H9 (cell line): ENCODE results near the gene GFER. TPM values are rescaled to one million over a fixed set of nuclear protein-coding genes. Genes with fewer than 3 reads are reported as not detected.

ENCODE experiments used
- DNase-seq: peaks from one replicate; pipeline ENCODE4 v3.0.0-alpha.2; 2017
- H2AFZ ChIP-seq: one replicate; pipeline ENCODE4 v1.6.1; 2013; ENCODE audit warnings: mild to moderate bottlenecking, low read length, control low read depth, moderate library complexity
- H2AK5ac ChIP-seq: 2 replicates; pipeline ENCODE4 v1.6.1; 2013; ENCODE audit warnings: low read length, control low read depth, mixed read lengths; ENCODE audit not compliant: insufficient read length
- H2BK120ac ChIP-seq: one replicate; pipeline ENCODE4 v1.6.1; 2013; ENCODE audit warnings: low read depth, mild to moderate bottlenecking, low read length, control low read depth, inconsistent platforms; ENCODE audit not compliant: poor library complexity, severe bottlenecking
- H2BK12ac ChIP-seq: 2 replicates; pipeline ENCODE4 v1.6.1; 2013; ENCODE audit warnings: low read length, control low read depth, mixed read lengths, low read depth; ENCODE audit not compliant: insufficient read length
- H2BK15ac ChIP-seq: 2 replicates; pipeline ENCODE4 v1.6.1; 2013; ENCODE audit warnings: low read depth, low read length, control low read depth
- H2BK20ac ChIP-seq: one replicate; pipeline ENCODE4 v1.6.1; 2013; ENCODE audit warnings: low read depth, mild to moderate bottlenecking, low read length, control low read depth, inconsistent platforms; ENCODE audit not compliant: poor library complexity, severe bottlenecking
- H2BK5ac ChIP-seq: 2 replicates; pipeline ENCODE4 v1.6.1; 2013; ENCODE audit warnings: low read length, control low read depth, mixed read lengths; ENCODE audit not compliant: insufficient read length
- H3K14ac ChIP-seq: 2 replicates; pipeline ENCODE4 v1.6.1; 2013; ENCODE audit warnings: low read length, control low read depth; ENCODE audit not compliant: insufficient read depth
- H3K18ac ChIP-seq: 2 replicates; pipeline ENCODE4 v1.6.1; 2013; ENCODE audit warnings: low read depth, mild to moderate bottlenecking, mixed read lengths, low read length, control low read depth; ENCODE audit not compliant: insufficient read length
- H3K23ac ChIP-seq: 2 replicates; pipeline ENCODE4 v1.6.1; 2013; ENCODE audit warnings: low read length, control low read depth, mixed read lengths, low read depth; ENCODE audit not compliant: insufficient read length
- H3K23me2 ChIP-seq: 2 replicates; pipeline ENCODE4 v1.6.1; 2013; ENCODE audit warnings: low read depth, mild to moderate bottlenecking, mixed read lengths, low read length, control low read depth; ENCODE audit not compliant: insufficient read length, poor library complexity, severe bottlenecking
- H3K27ac ChIP-seq: 2 replicates; pipeline ENCODE4 v1.5.1; 2013; ENCODE audit warnings: low read length, control low read depth, mixed read lengths, low read depth; ENCODE audit not compliant: insufficient read length
- H3K27me3 ChIP-seq: 2 replicates; pipeline ENCODE4 v1.6.1; 2013; ENCODE audit warnings: low read length, control low read depth, inconsistent platforms; ENCODE audit not compliant: insufficient read depth
- H3K4ac ChIP-seq: 2 replicates; pipeline ENCODE4 v1.6.1; 2013; ENCODE audit warnings: low read depth, mild to moderate bottlenecking, control low read depth, inconsistent platforms, low read length, moderate library complexity
- H3K4me1 ChIP-seq: 2 replicates; pipeline ENCODE4 v1.6.1; 2013; ENCODE audit warnings: low read length, control low read depth, inconsistent platforms; ENCODE audit not compliant: insufficient read depth
- H3K4me2 ChIP-seq: 2 replicates; pipeline ENCODE4 v1.6.1; 2013; ENCODE audit warnings: low read length, control low read depth, mixed read lengths; ENCODE audit not compliant: insufficient read length, insufficient read depth
- H3K56ac ChIP-seq: 2 replicates; pipeline ENCODE4 v1.6.1; 2013; ENCODE audit warnings: low read depth, mild to moderate bottlenecking, mixed read lengths, low read length, control low read depth; ENCODE audit not compliant: insufficient read length
- H3K79me1 ChIP-seq: 2 replicates; pipeline ENCODE4 v1.6.1; 2013; ENCODE audit warnings: low read depth, mild to moderate bottlenecking, moderate library complexity, low read length, control low read depth, inconsistent platforms; ENCODE audit not compliant: insufficient read depth, poor library complexity, severe bottlenecking
- H3K79me2 ChIP-seq: 2 replicates; pipeline ENCODE4 v1.6.1; 2013; ENCODE audit warnings: low read length, control low read depth, inconsistent platforms; ENCODE audit not compliant: insufficient read depth
- H3K9ac ChIP-seq: 2 replicates; pipeline ENCODE4 v1.6.1; 2013; ENCODE audit warnings: low read length, control low read depth, mixed read lengths; ENCODE audit not compliant: insufficient read length; ENCODE audit errors: extremely low read depth
- H3K9me3 ChIP-seq: one replicate; pipeline ENCODE4 v1.6.1; 2013; ENCODE audit warnings: low read depth, low read length, inconsistent platforms; ENCODE audit not compliant: control insufficient read depth
- H3T11ph ChIP-seq: one replicate; pipeline ENCODE4 v1.6.1; 2013; ENCODE audit warnings: mild to moderate bottlenecking, low read length, control low read depth, inconsistent platforms
- H4K20me1 ChIP-seq: one replicate; pipeline ENCODE4 v1.6.1; 2013; ENCODE audit not compliant: control insufficient read depth, insufficient read length, insufficient read depth
- H4K5ac ChIP-seq: 2 replicates; pipeline ENCODE4 v1.6.1; 2013; ENCODE audit warnings: low read depth, mild to moderate bottlenecking, mixed read lengths, low read length, control low read depth; ENCODE audit not compliant: insufficient read length
- H4K8ac ChIP-seq: replicated peaks from 2 replicates; pipeline ENCODE4 v1.6.1; 2013; ENCODE audit warnings: low read length, control low read depth, mixed read lengths, low read depth; ENCODE audit not compliant: insufficient read length
- H4K91ac ChIP-seq: 2 replicates; pipeline ENCODE4 v1.6.1; 2013; ENCODE audit warnings: low read depth, mild to moderate bottlenecking, moderate library complexity, mixed read lengths, low read length, control low read depth; ENCODE audit not compliant: insufficient read length
- H3K27ac Mint-ChIP-seq, 3 experiments: 2 replicates in 2 of 3; 3 replicates in 1 of 3; pipeline ENCODE4 v1.8.0; 2020 to 2021; ENCODE audit warnings: mixed read lengths in 3 of 3, mild to moderate bottlenecking in 1 of 3, moderate library complexity in 1 of 3
- H3K27me3 Mint-ChIP-seq: 2 replicates; pipeline ENCODE4 v1.8.0; 2021; ENCODE audit warnings: low read depth, mild to moderate bottlenecking, moderate library complexity, mixed read lengths
- H3K36me3 Mint-ChIP-seq, 3 experiments: 2 replicates in 2 of 3; 3 replicates in 1 of 3; pipeline ENCODE4 v1.8.0; 2020 to 2021; ENCODE audit warnings: low read depth in 3 of 3, mixed read lengths in 3 of 3; ENCODE audit not compliant: insufficient read depth in 1 of 3
- H3K4me1 Mint-ChIP-seq, 2 experiments: 2 replicates each; pipeline ENCODE4 v1.8.0; 2020; ENCODE audit warnings: mixed read lengths in 2 of 2
- H3K4me3 Mint-ChIP-seq, 2 experiments: 2 replicates in 1 of 2; 3 replicates in 1 of 2; pipeline ENCODE4 v1.8.0; 2020 to 2021; ENCODE audit warnings: mild to moderate bottlenecking in 2 of 2, mixed read lengths in 2 of 2, moderate library complexity in 1 of 2
- H3K9me3 Mint-ChIP-seq, 2 experiments: 2 replicates in 1 of 2; 3 replicates in 1 of 2; pipeline ENCODE4 v1.8.0; 2020; ENCODE audit warnings: mild to moderate bottlenecking in 2 of 2, mixed read lengths in 2 of 2, moderate library complexity in 1 of 2
- CTCF ChIP-seq: fragments of 200-600 bp; sonication (generic); conservative IDR thresholded peaks from 3 replicates; pipeline ENCODE4 v1.8.0; 2021; ENCODE audit warnings: antibody characterized with exemption, mild to moderate bottlenecking
- WGBS: extraction: QIAGEN DNeasy Blood & Tissue Kit; methylation state at CpG from one replicate; pipeline ENCODE4 v1.1.7; 2013; ENCODE audit warnings: missing lambda C conversion rate, low lambda C conversion rate, mixed read lengths; ENCODE audit not compliant: insufficient read length; ENCODE audit errors: extremely low coverage; 5-methylcytosine and 5-hydroxymethylcytosine counted together
- total RNA-seq: library from RNA; stranded (reverse); gene quantifications from 2 replicates; pipeline ENCODE4 v1.2.1, GENCODE V29; 2021

GFER gene
- total RNA-seq, 1 experiment from 2014 or later: 49.1 TPM

- H3K27ac Mint-ChIP-seq: peak overlapping the region in 1 of 3 experiments; percentile 57; a peak in 1 of 7 replicates
- Histone ChIP-seq H4K5ac (no peak overlapping the region), H4K20me1 (peaks cover under 1% of the 10 kb centered on the region), H3K79me2 (no peaks in the 10 kb centered on the region), H2BK5ac (no peak overlapping the region), H2BK15ac (no peak overlapping the region; the same call in 1 of the 2 replicates), H2AFZ (no peak overlapping the region), H2BK120ac (no peak overlapping the region), H4K8ac (no peak overlapping the region), H3K27me3 (peaks cover 15% of the 10 kb centered on the region; the same call in 1 of the 2 replicates), H3K4me2 (peak overlapping the region; percentile 53), H3K14ac (peak overlapping the region; percentile 70), H2AK5ac (no peak overlapping the region), H3K23me2 (peaks cover 18% of the 10 kb centered on the region), H2BK12ac (no peak overlapping the region), H3K4me1 (no peaks in the 10 kb centered on the region; the same call in 1 of the 2 replicates), H3K4ac (no peak overlapping the region), H4K91ac (no peak overlapping the region), H3K18ac (no peak overlapping the region), H3K27ac (no peak overlapping the region), H3K23ac (no peak overlapping the region), H3K9me3 (no peaks in the 10 kb centered on the region), H3T11ph (no peak overlapping the region), H2BK20ac (no peak overlapping the region), H3K79me1 (no peaks in the 10 kb centered on the region), H3K56ac (no peak overlapping the region), H3K9ac (no peak overlapping the region)
- H3K4me3 Mint-ChIP-seq: peak overlapping the region; percentile 66 to 84
- TF ChIP-seq CTCF: no peak
- H3K4me1 Mint-ChIP-seq: peaks cover 16 to 20% of the 10 kb centered on the region in 2 experiments
- peaks cover 0 to 16% (median 14%) of the 10 kb centered on the region in 3 experiments; a peak in 6 of 7 replicates for H3K36me3 Mint-ChIP-seq
- peak; percentile 86 for DNase-seq
- H3K9me3 Mint-ChIP-seq: no peaks in the 10 kb centered on the region; a peak in 1 of 5 replicates
- peaks cover 42% of the 10 kb centered on the region for H3K27me3 Mint-ChIP-seq
- WGBS: no CpG with 5 or more reads among the region's 50 CpGs
Observed at GRCh38 chr16:1990351-1991134, 6.5 kb downstream of the GFER start.
